Erythroblast (primary cell): Measurements from ENCODE around the gene DDX56.
"Not testable (repeated sequence)": the region's sequence is repeated elsewhere in the genome, so short reads cannot be mapped to it uniquely, and the experiment has no call there.

ENCODE experiments used
- GATA1 ChIP-seq: IDR thresholded peaks from 2 replicates; pipeline ENCODE4 v1.6.1; 2011; ENCODE audit warnings: low read depth, mild to moderate bottlenecking, control low read depth, low read length, moderate library complexity
- POLR2A ChIP-seq: IDR thresholded peaks from 2 replicates; pipeline ENCODE4 v1.6.1; 2011; ENCODE audit warnings: mild to moderate bottlenecking, low read length

DNA sequence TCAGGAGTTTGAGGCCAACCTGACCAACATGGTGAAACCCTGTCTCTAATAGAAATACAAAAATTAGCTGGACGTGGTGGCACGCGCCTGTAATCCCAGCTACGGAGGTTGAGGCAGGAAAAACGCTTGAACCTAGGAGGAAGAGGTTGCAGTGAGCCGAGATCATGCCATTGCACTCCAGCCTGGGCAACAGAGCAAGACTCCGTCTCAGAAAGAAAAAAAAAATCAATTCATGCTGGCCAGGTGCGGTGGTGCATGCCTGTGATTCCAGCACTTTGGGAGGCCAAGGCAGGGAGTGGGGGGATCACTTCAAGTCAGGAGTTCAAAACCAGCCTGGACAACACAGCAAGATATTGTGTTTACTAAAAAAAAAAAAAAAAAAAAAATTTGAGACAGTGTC lies 23.5 kb upstream of the DDX56 start:
- TF ChIP-seq POLR2A, GATA1: not testable (repeated sequence)
